DOHH2 (cell line): ENCODE measurements around the gene PCGF6.

Source experiments
- H3F3A ChIP-seq: fragments of 200-600 bp; sonication (generic), shearing (Covaris generic); 2 replicates; pipeline ENCODE4 v1.6.0; 2016; ENCODE audit warnings: antibody characterized with exemption, mild to moderate bottlenecking; ENCODE audit not compliant: control insufficient read depth, insufficient read depth
- H3K27ac ChIP-seq: fragments of 200-600 bp; sonication (generic); 2 replicates; pipeline ENCODE4 v1.5.1; 2014; ENCODE audit warnings: low read depth, mild to moderate bottlenecking, low read length, moderate library complexity
- H3K27me3 ChIP-seq: fragments of 200-600 bp; sonication (generic); 2 replicates; pipeline ENCODE4 v1.6.1; 2014; ENCODE audit warnings: mild to moderate bottlenecking, low read length, mixed read lengths; ENCODE audit not compliant: control insufficient read depth
- H3K36me3 ChIP-seq: fragments of 200-600 bp; sonication (generic); 2 replicates; pipeline ENCODE4 v1.6.1; 2014; ENCODE audit warnings: mild to moderate bottlenecking, low read length, moderate library complexity, mixed read lengths; ENCODE audit not compliant: control insufficient read depth
- H3K4me1 ChIP-seq: fragments of 200-600 bp; sonication (generic); 2 replicates; pipeline ENCODE4 v1.6.1; 2014; ENCODE audit warnings: mild to moderate bottlenecking, low read length, mixed read lengths; ENCODE audit not compliant: control insufficient read depth
- H3K4me2 ChIP-seq: fragments of 200-600 bp; sonication (generic); 2 replicates; pipeline ENCODE4 v1.6.0; 2014; ENCODE audit warnings: mild to moderate bottlenecking, low read length, moderate library complexity
- H3K4me3 ChIP-seq: fragments of 200-600 bp; sonication (generic); 2 replicates; pipeline ENCODE4 v1.5.1; 2014; ENCODE audit warnings: mild to moderate bottlenecking, low read length, mixed read lengths
- H3K79me2 ChIP-seq: fragments of 200-600 bp; sonication (generic); 2 replicates; pipeline ENCODE4 v1.6.1; 2014; ENCODE audit warnings: mild to moderate bottlenecking, low read length, mixed read lengths; ENCODE audit not compliant: control insufficient read depth
- H3K9me2 ChIP-seq: fragments of 200-600 bp; sonication (generic); replicated peaks from 2 replicates; pipeline ENCODE4 v1.6.1; 2014; ENCODE audit warnings: mild to moderate bottlenecking, low read length, mixed read lengths; ENCODE audit not compliant: control insufficient read depth
- H3K9me3 ChIP-seq: fragments of 200-600 bp; sonication (generic); 2 replicates; pipeline ENCODE4 v1.6.1; 2014; ENCODE audit warnings: antibody characterized with exemption, low read length, mixed read lengths; ENCODE audit not compliant: control insufficient read depth, insufficient read depth
- H4K20me1 ChIP-seq: fragments of 200-600 bp; sonication (generic); 2 replicates; pipeline ENCODE4 v1.6.0; 2014; ENCODE audit warnings: low read depth, mild to moderate bottlenecking, antibody characterized with exemption, low read length, moderate library complexity; ENCODE audit not compliant: control insufficient read depth, insufficient read depth
- CTCF ChIP-seq: fragments of 200-600 bp; sonication (generic); IDR thresholded peaks from one replicate; pipeline ENCODE4 v1.5.1; 2014; ENCODE audit warnings: antibody characterized with exemption, mild to moderate bottlenecking, low read depth, low read length; ENCODE audit not compliant: poor library complexity, severe bottlenecking
- EZH2phosphoT487 ChIP-seq: fragments of 200-600 bp; sonication (generic); IDR thresholded peaks from 2 replicates; pipeline ENCODE4 v1.6.1; 2017; ENCODE audit warnings: borderline replicate concordance, mild to moderate bottlenecking, antibody characterized with exemption, low read length, moderate library complexity, mixed read lengths

Gene PCGF6

GRCh38 chr10:103256613-103257012 is 94.3 kb downstream of the PCGF6 start:
- no peak for TF ChIP-seq EZH2phosphoT487
- TF ChIP-seq CTCF: no peak
- no peak overlapping the region for H3K4me3 ChIP-seq
- H4K20me1 ChIP-seq: no peaks in the 10 kb centered on the region
- no peak overlapping the region for H3K4me2 ChIP-seq
- H3K9me3 ChIP-seq: no peaks in the 10 kb centered on the region
- H3K4me1 ChIP-seq: no peaks in the 10 kb centered on the region
- H3K79me2 ChIP-seq: no peaks in the 10 kb centered on the region
- H3K27me3 ChIP-seq: no peaks in the 10 kb centered on the region
- H3K27ac ChIP-seq: no peak overlapping the region
- H3K9me2 ChIP-seq: no peaks in the 10 kb centered on the region
- H3K36me3 ChIP-seq: no peaks in the 10 kb centered on the region
- H3F3A ChIP-seq: no peaks in the 10 kb centered on the region

DNA sequence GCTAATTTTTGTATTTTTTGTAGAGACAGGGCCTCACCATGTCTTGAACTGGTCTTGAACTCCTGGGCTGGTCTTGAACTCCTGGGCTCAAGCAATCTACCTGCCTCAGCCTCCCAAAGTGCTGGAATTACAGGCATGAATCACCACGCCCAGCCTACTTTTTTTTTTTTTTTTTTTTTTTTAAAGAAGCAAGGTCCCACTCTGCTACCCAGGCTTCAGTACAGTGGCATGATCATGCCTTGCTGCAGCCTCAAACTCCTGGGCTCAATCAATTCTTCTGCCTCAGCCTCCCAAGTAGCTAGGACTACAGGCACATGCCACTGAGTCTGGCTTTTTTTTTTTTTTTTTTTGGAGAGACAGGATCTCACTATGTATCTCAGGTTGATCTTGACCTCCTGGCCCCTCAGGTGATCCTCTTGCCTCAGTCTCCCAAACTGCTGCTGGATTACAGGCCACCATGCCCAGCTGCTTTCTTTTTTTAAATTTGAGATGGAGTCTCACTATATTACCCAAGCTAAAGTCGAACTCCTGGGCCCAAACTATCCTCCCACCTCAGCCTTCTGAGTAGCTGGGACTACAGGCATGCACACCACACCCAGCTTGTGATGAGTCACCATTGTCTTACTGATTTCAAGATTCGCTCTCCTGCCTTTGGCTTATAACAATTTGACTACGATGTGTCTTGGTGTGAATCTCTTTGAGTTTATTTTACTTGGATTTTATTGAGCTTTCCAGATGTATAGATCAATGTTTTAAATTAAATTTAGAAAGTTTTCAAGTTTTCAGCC is 96.2 kb downstream of the PCGF6 start:
- no peak overlapping the region for H3K4me2 ChIP-seq

GRCh38 chr10:103254113-103254512 is 96.8 kb downstream of the PCGF6 start:
- no peak overlapping the region for H3K4me2 ChIP-seq
- no peaks in the 10 kb centered on the region for H3K9me2 ChIP-seq
- no peak overlapping the region for H3K4me3 ChIP-seq
- H3K79me2 ChIP-seq: no peaks in the 10 kb centered on the region
- H3K36me3 ChIP-seq: no peaks in the 10 kb centered on the region
- no peaks in the 10 kb centered on the region for H3F3A ChIP-seq
- no peak for TF ChIP-seq CTCF
- no peaks in the 10 kb centered on the region for H3K27me3 ChIP-seq
- no peak overlapping the region for H3K27ac ChIP-seq
- no peaks in the 10 kb centered on the region for H3K4me1 ChIP-seq
- H3K9me3 ChIP-seq: peaks cover 7% of the 10 kb centered on the region; the same call in 1 of the 2 replicates
- no peaks in the 10 kb centered on the region for H4K20me1 ChIP-seq

More for the DNA sequence above, 96.2 kb downstream of the PCGF6 start:
- no peaks in the 10 kb centered on the region for H4K20me1 ChIP-seq
- no peaks in the 10 kb centered on the region for H3K9me2 ChIP-seq
- no peaks in the 10 kb centered on the region for H3K79me2 ChIP-seq
- H3K9me3 ChIP-seq: peaks cover 7% of the 10 kb centered on the region; the same call in 1 of the 2 replicates
- no peak overlapping the region for H3K4me3 ChIP-seq
- no peaks in the 10 kb centered on the region for H3K4me1 ChIP-seq
- TF ChIP-seq CTCF (no peak), EZH2phosphoT487 (no peak)
- H3K36me3 ChIP-seq: no peaks in the 10 kb centered on the region
- H3K27ac ChIP-seq: no peak overlapping the region
- no peaks in the 10 kb centered on the region for H3K27me3 ChIP-seq
- no peaks in the 10 kb centered on the region for H3F3A ChIP-seq
